G401.6 (cell line): ENCODE data around the gene IDH2.
"Not testable (repeated sequence)": the region's sequence is repeated elsewhere in the genome, so short reads cannot be mapped to it uniquely, and the experiment has no call there.

Experiments
- FAIRE-seq: peaks from 2 replicates; lab custom pipeline; 2012; peaks lifted over from hg19 to GRCh38; lab: Jason Lieb, UNC

Gene IDH2

GRCh38 chr15:90114451-90114901 lies 12.2 kb upstream of the IDH2 start:
- FAIRE-seq, result no peak

- no peak for FAIRE-seq
Measured at GRCh38 chr15:90113166-90113565, 10.9 kb upstream of the IDH2 start.

- FAIRE-seq, result not testable (repeated sequence)
Measured at GRCh38 chr15:90109163-90109751, 7.0 kb upstream of the IDH2 start.

- FAIRE-seq, result not testable (repeated sequence)
Measured at GRCh38 chr15:90108038-90108437, 5.8 kb upstream of the IDH2 start.

GRCh38 chr15:90106522-90107117 lies 4.4 kb upstream of the IDH2 start:
- no peak for FAIRE-seq

GRCh38 chr15:90105521-90105920 lies 3.3 kb upstream of the IDH2 start:
- FAIRE-seq, result no peak

- FAIRE-seq, result no peak
Measured at GRCh38 chr15:90104551-90104950, 2.3 kb upstream of the IDH2 start.

GRCh38 chr15:90103701-90104329 lies 1.5 kb upstream of the IDH2 start:
- FAIRE-seq, result no peak

GRCh38 chr15:90101130-90101968 lies 919 bp downstream of the IDH2 start:
- no peak for FAIRE-seq

- FAIRE-seq, result no peak
Measured at GRCh38 chr15:90099868-90100831, 2.1 kb downstream of the IDH2 start.

GRCh38 chr15:90099072-90099867 lies 3.0 kb downstream of the IDH2 start:
- FAIRE-seq, result no peak

- FAIRE-seq, result no peak
Measured at GRCh38 chr15:90097475-90097874, 4.8 kb downstream of the IDH2 start.

- FAIRE-seq, result no peak
Measured at GRCh38 chr15:90095521-90095959, 6.7 kb downstream of the IDH2 start.

GRCh38 chr15:90091156-90091931 lies 10.9 kb downstream of the IDH2 start:
- FAIRE-seq, result no peak

- no peak for FAIRE-seq
Measured at GRCh38 chr15:90090226-90090848, 11.9 kb downstream of the IDH2 start.

GRCh38 chr15:90087454-90088154 lies 14.7 kb downstream of the IDH2 start:
- no peak for FAIRE-seq

- FAIRE-seq, result no peak
Measured at GRCh38 chr15:90086868-90087268, 15.4 kb downstream of the IDH2 start.

GRCh38 chr15:90085565-90085964 lies 16.7 kb downstream of the IDH2 start:
- FAIRE-seq, result no peak

GRCh38 chr15:90084876-90085423 lies 17.3 kb downstream of the IDH2 start:
- no peak for FAIRE-seq
